Activated CD4-positive, CD25-positive, alpha-beta regulatory T cell treated with anti-CD3 and anti-CD28 coated beads, Interleukin-2, amount 50 U/mL, for 16 hours (primary cell): ENCODE data around the gene PIP5K1C.
"Not testable (repeated sequence)": the region's sequence is repeated elsewhere in the genome, so short reads cannot be mapped to it uniquely, and the experiment has no call there.

Experiments
- DNase-seq: peaks from one replicate; pipeline ENCODE4 v3.0.0-alpha.2; 2020; ENCODE audit warnings: low read depth, low spot score

PIP5K1C gene

DNA sequence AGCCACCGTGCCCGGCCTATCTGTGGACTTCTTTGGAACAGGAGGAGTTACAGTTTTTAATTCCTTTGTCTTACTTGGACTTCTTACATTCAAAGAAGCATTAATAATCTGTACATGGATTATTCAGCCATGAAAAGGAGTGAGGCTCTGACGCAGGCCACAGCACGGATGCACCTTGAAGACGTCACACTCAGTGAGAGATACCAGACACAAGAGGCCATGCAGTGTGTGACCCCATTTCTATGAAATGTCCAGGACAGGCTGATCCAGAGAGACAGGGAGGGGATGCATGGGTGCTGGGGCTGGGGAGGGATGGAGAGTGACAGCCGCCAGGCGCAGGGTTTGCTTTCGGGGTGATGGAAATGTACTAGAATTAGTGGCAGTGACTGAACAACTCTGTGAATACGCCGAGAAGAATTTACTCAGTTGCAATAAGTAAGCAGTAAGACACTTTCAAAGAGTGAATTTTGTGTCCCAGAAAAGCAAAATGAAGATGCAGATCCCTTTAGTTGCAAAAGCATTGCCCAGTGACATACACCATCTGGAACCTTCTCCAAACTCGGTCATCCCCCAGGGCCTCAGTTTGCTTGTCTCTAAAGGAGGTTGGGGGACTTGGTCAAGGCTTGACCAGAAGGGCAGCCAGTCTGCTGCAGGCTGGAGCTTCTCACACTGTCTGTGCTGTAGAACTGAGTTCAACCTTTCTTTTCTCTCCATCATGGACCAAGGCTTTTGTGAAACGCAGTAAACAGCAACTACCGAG lies 25.3 kb downstream of the PIP5K1C start:
- no peak for DNase-seq

- DNase-seq = no peak
Observed at GRCh38 chr19:3673506-3674439, 26.5 kb downstream of the PIP5K1C start.

- no peak for DNase-seq
Observed at GRCh38 chr19:3672993-3673392, 27.3 kb downstream of the PIP5K1C start.

DNA sequence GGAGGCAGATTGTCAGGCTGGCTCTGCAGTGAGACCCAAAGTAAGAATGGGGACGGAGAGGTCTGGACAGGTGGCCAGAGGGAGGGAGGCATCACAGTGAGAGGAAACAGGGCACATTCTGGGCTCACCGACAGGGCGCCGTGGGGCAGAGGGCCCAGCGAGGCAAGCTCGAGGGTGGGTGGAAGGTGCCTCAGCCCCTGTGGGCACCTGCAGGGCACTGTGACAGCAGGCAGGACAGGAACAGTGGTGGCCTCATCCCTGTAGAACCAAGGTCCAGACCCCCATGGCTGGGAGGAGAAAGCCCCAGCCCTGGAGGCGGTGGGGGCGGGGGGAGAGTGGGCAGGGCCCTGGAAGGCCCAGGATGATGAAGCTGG lies 27.7 kb downstream of the PIP5K1C start:
- no peak for DNase-seq

DNA sequence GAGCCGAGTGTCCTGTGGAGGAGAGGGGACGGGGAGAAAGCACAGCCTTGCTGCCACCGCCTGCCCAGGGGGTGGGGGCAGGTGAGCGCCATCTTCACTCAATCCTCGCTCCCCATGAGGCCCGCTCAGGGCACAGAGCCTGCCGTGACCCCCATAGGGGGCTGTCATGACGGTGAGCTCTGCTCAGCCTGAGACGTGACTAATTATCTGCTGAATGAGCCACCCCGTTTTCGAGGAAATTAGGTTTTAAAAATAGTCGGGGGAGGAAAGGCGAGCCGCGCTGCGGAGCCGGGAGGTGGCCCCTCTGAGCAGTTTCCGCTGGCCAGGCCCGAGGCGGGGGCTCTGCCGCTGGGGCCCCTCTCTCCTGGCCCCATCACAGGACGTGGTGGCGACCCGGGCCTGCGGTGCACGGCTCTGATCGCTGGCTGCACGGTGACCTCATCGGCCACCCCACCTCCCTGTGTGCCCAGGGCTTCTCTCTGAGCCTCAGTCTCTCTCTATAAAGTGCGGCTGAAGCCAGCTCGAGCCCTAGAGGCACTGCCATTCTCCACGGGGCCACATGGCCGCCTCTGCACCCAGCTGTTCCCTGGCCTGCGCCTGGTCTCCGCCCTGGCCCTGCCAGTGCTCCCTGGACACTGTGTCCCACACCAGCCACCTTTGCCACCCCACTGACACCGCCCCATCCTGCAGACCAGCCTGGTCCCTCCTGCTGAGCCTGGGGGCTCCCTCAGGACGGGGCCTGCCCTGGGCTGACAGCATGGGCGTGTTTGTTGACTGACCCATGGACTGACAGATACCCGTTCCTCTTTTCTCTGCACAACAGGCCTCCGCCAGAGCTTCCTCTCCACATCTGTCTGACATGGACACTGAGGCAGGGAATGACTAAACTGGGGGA lies 28.3 kb downstream of the PIP5K1C start:
- no peak for DNase-seq

GRCh38 chr19:3670796-3671679 lies 29.2 kb downstream of the PIP5K1C start:
- no peak for DNase-seq

- DNase-seq = no peak
Observed at GRCh38 chr19:3669947-3670795, 30.1 kb downstream of the PIP5K1C start.

GRCh38 chr19:3669082-3669946 lies 31.0 kb downstream of the PIP5K1C start:
- DNase-seq = no peak

DNA sequence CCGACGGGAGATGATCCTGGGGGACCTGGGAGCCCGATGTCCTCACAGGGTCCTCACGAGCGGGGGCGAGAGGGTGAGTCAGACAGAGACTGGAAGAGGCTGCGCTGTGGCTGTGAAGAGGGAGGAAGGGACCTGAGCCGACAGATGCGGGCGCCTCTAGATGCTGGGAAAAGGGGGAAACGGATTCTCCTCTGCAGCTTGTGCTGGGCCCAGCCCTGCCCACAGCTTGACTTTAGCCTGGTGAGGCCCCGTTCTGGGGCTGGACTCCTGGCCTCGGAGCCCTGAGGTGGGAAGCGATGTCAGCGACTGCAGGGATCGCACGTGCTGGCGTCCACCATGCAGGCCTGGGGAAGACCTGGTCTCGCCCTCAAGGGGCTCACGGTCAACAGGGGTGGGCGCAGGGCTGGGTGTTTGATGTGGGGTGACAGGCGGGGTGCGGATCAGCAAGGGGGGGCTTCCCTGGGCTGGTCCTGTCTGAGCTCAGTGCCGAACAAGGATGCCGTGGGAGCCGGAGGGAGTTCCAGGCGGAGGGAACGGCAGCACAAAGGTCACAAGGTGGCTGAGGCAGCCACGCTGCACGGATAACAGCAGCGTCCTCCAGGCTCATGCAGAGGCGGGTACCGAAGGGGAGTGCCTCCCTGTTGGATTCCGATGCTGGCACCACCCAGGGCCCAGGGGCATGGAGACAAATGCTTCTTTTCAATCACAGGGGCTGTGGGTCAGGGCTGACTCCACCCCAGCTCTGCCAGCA lies 31.8 kb downstream of the PIP5K1C start:
- DNase-seq = no peak

DNA sequence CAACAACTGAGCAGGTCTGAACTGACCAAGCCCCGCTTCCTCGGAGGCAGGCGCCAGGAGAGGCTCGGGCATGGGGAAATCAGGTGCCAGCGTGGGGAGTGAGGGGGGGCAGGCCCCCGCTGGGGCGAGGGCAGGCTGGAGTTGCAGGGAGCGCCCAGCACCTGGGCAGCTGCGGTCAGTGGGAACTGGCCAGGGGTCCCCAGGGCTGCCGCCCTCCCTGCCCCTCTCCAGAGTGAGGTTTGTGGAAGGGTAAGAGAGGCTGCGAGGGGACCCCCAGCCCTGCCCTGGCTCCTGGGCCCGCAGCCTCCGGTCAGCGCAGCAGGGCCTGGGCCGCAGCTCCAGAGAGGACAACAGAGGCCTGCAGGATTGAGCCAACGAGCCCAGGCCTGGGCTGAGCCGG lies 32.5 kb downstream of the PIP5K1C start:
- no peak for DNase-seq

- no peak for DNase-seq
Observed at GRCh38 chr19:3667037-3667638, 33.1 kb downstream of the PIP5K1C start.

- DNase-seq = not testable (repeated sequence)
Observed at GRCh38 chr19:3666545-3666856, 33.8 kb downstream of the PIP5K1C start.

- peak; percentile 56 for DNase-seq
Observed at GRCh38 chr19:3665681-3666544, 34.4 kb downstream of the PIP5K1C start.

DNA sequence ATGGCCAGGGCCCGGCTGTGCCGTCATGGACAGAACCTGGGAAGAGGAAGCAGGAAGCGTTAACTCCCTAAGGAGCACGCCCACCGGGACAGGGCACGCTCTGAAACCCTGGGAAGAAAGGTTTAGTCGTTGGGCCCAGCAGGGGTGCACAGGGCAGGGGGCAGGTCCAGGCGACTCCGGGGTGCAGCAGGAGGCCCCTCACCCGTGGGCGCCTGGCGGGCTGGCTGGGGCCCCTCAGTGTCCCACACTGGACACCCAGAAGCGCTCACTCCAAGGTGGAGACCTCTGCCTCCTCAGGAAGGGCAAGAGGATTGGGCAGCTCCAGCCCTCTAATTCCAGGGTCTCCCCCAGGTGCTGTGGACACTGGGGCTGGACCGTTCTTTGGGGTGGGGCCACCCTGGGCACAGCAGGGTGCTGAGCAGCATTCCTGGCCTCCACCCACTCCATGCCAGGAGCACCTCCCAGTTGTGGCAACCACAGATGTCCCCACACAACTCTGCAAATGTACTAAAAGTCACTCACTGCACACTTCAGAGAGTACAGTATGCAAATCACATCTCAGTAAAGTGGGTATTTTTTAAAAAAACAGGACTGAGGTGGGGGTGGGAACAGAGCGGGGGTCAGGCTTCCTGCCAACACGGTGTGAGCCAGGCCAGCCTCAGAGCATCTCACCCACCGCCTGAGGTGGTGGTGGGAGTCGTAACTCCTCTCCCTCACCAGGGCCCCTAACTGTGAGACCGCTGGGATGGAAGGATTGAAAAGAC lies 35.2 kb downstream of the PIP5K1C start:
- DNase-seq = no peak

- no peak for DNase-seq
Observed at GRCh38 chr19:3663838-3664237, 36.4 kb downstream of the PIP5K1C start.
